SKM-1 treated with dmso at 0.1 percent for 144 hours (cell line): ENCODE measurements around the gene TMEM209.
"Not testable (repeated sequence)": the region's sequence is repeated elsewhere in the genome, so short reads cannot be mapped to it uniquely, and the experiment has no call there.

Experiments
- DNase-seq: peaks from one replicate; lab custom pipeline; 2025; ENCODE audit not compliant: unreplicated experiment; lab: John Stamatoyannopoulos, UW

Gene TMEM209

GRCh38 chr7:130174237-130174959, 30.8 kb downstream of the TMEM209 start:
- no peak for DNase-seq

GRCh38 chr7:130162196-130162595, 43.0 kb downstream of the TMEM209 start:
- no peak for DNase-seq

GRCh38 chr7:130160455-130160854, 44.8 kb downstream of the TMEM209 start:
- DNase-seq = no peak

- DNase-seq = no peak
Measured at GRCh38 chr7:130160023-130160422, 45.2 kb downstream of the TMEM209 start.

- DNase-seq = no peak
Measured at GRCh38 chr7:130157700-130158099, 47.5 kb downstream of the TMEM209 start.

- DNase-seq = no peak
Measured at GRCh38 chr7:130156140-130156539, 49.1 kb downstream of the TMEM209 start.

- DNase-seq = no peak
Measured at GRCh38 chr7:130154501-130155317, 50.5 kb downstream of the TMEM209 start.

- no peak for DNase-seq
Measured at GRCh38 chr7:130154131-130154500, 51.1 kb downstream of the TMEM209 start.

GRCh38 chr7:130153211-130153908, 51.8 kb downstream of the TMEM209 start:
- DNase-seq = no peak

GRCh38 chr7:130152493-130153210, 52.6 kb downstream of the TMEM209 start:
- DNase-seq = no peak

GRCh38 chr7:130151591-130152492, 53.4 kb downstream of the TMEM209 start:
- peak; percentile 6 for DNase-seq

- DNase-seq = no peak
Measured at GRCh38 chr7:130150587-130150986, 54.6 kb downstream of the TMEM209 start.

GRCh38 chr7:130149281-130150139, 55.7 kb downstream of the TMEM209 start:
- DNase-seq = no peak

GRCh38 chr7:130148561-130148960, 56.6 kb downstream of the TMEM209 start:
- no peak for DNase-seq

- DNase-seq = no peak
Measured at GRCh38 chr7:130147710-130148325, 57.4 kb downstream of the TMEM209 start.

- DNase-seq = no peak
Measured at GRCh38 chr7:130146693-130147405, 58.4 kb downstream of the TMEM209 start.

GRCh38 chr7:130146142-130146541, 59.1 kb downstream of the TMEM209 start:
- DNase-seq = not testable (repeated sequence)
